Measurements from ENCODE around the gene CD81.

CD81 gene

GRCh38 chr11:2388431-2389376 lies 11.6 kb downstream of the CD81 start:
- no peak for ATAC-seq
- Mint-ChIP-seq H3K9me3 (no peaks in the 10 kb centered on the region), H3K4me3 (peak overlapping the region; percentile 36), H3K4me1 (peaks cover 70% of the 10 kb centered on the region), H3K36me3 (peaks cover 51% of the 10 kb centered on the region), H3K27ac (peak overlapping the region; percentile 91)
- DNase-seq (ENCODE audit: low spot score in 2 of 2), result no peak

- H3K36me3 Mint-ChIP-seq, result peaks cover 49% of the 10 kb centered on the region
- peaks cover 62% of the 10 kb centered on the region for H3K4me1 Mint-ChIP-seq
- no peak for ATAC-seq
- no peaks in the 10 kb centered on the region for H3K9me3 Mint-ChIP-seq
- H3K27ac Mint-ChIP-seq, result peak overlapping the region; percentile 91
- no peak for DNase-seq (ENCODE audit: low spot score in 2 of 2)
- H3K4me3 Mint-ChIP-seq, result peak overlapping the region; percentile 36
Observed at GRCh38 chr11:2389377-2390026, 12.4 kb downstream of the CD81 start.

GRCh38 chr11:2390091-2390724 lies 13.1 kb downstream of the CD81 start:
- ATAC-seq (no peak), DNase-seq (ENCODE audit: low spot score in 2 of 2) (no peak)
- H3K27ac Mint-ChIP-seq, result peak overlapping the region; percentile 91
- no peaks in the 10 kb centered on the region for H3K9me3 Mint-ChIP-seq
- peaks cover 42% of the 10 kb centered on the region for H3K36me3 Mint-ChIP-seq
- H3K4me3 Mint-ChIP-seq, result peak overlapping the region; percentile 36
- H3K4me1 Mint-ChIP-seq, result peaks cover 55% of the 10 kb centered on the region

GRCh38 chr11:2390725-2391151 lies 13.6 kb downstream of the CD81 start:
- Mint-ChIP-seq H3K4me3 (no peak overlapping the region), H3K27ac (peak overlapping the region; percentile 91), H3K4me1 (peaks cover 50% of the 10 kb centered on the region), H3K9me3 (no peaks in the 10 kb centered on the region), H3K36me3 (peaks cover 37% of the 10 kb centered on the region)
- DNase-seq (ENCODE audit: low spot score in 2 of 2) (no peak), ATAC-seq (no peak)

- no peak overlapping the region for H3K27ac Mint-ChIP-seq
- H3K9me3 Mint-ChIP-seq, result no peaks in the 10 kb centered on the region
- H3K36me3 Mint-ChIP-seq, result peaks cover 41% of the 10 kb centered on the region
- no peak for DNase-seq (ENCODE audit: low spot score in 2 of 2)
- no peak for ATAC-seq
- H3K4me1 Mint-ChIP-seq, result peaks cover 43% of the 10 kb centered on the region
- no peak overlapping the region for H3K4me3 Mint-ChIP-seq
Observed at GRCh38 chr11:2391181-2391975, 14.3 kb downstream of the CD81 start.

GRCh38 chr11:2392241-2392959 lies 15.3 kb downstream of the CD81 start:
- Mint-ChIP-seq H3K27ac (no peak overlapping the region), H3K9me3 (no peaks in the 10 kb centered on the region)

GRCh38 chr11:2393111-2393868 lies 16.2 kb downstream of the CD81 start:
- H3K36me3 Mint-ChIP-seq, result peaks cover 54% of the 10 kb centered on the region
- peaks cover 30% of the 10 kb centered on the region for H3K4me1 Mint-ChIP-seq
- H3K27ac Mint-ChIP-seq, result no peak overlapping the region
- H3K9me3 Mint-ChIP-seq, result no peaks in the 10 kb centered on the region
- H3K4me3 Mint-ChIP-seq, result no peak overlapping the region
- ATAC-seq (no peak), DNase-seq (ENCODE audit: low spot score in 2 of 2) (no peak)

More at GRCh38 chr11:2392241-2392959, 15.3 kb downstream of the CD81 start:
- DNase-seq (ENCODE audit: low spot score in 2 of 2), result no peak
- Mint-ChIP-seq H3K4me1 (peaks cover 33% of the 10 kb centered on the region), H3K36me3 (peaks cover 50% of the 10 kb centered on the region), H3K4me3 (no peak overlapping the region)
- ATAC-seq, result no peak

GRCh38 chr11:2393941-2394817 lies 17.1 kb downstream of the CD81 start:
- no peaks in the 10 kb centered on the region for H3K9me3 Mint-ChIP-seq
- ATAC-seq, result peak; percentile 31
- no peak for DNase-seq (ENCODE audit: low spot score in 2 of 2)
- H3K36me3 Mint-ChIP-seq, result peaks cover 51% of the 10 kb centered on the region
- peaks cover 25% of the 10 kb centered on the region for H3K4me1 Mint-ChIP-seq
- H3K27ac Mint-ChIP-seq, result peak overlapping the region; percentile 29
- H3K4me3 Mint-ChIP-seq, result no peak overlapping the region

GRCh38 chr11:2394818-2395105 lies 17.7 kb downstream of the CD81 start:
- Mint-ChIP-seq H3K9me3 (no peaks in the 10 kb centered on the region), H3K36me3 (peaks cover 51% of the 10 kb centered on the region), H3K27ac (peak overlapping the region; percentile 29), H3K4me3 (no peak overlapping the region), H3K4me1 (peaks cover 23% of the 10 kb centered on the region)
- ATAC-seq, result no peak
- DNase-seq (ENCODE audit: low spot score in 2 of 2), result no peak

GRCh38 chr11:2395211-2395730 lies 18.2 kb downstream of the CD81 start:
- no peak overlapping the region for H3K27ac Mint-ChIP-seq
- DNase-seq (ENCODE audit: low spot score in 2 of 2) (no peak), ATAC-seq (no peak)
- H3K9me3 Mint-ChIP-seq, result no peaks in the 10 kb centered on the region
- peaks cover 17% of the 10 kb centered on the region for H3K4me1 Mint-ChIP-seq
- H3K4me3 Mint-ChIP-seq, result no peak overlapping the region
- H3K36me3 Mint-ChIP-seq, result peaks cover 51% of the 10 kb centered on the region

- Mint-ChIP-seq H3K4me1 (peaks cover 13% of the 10 kb centered on the region), H3K4me3 (no peak overlapping the region), H3K27ac (no peak overlapping the region), H3K9me3 (no peaks in the 10 kb centered on the region), H3K36me3 (peaks cover 53% of the 10 kb centered on the region)
- no peak for ATAC-seq
- DNase-seq (ENCODE audit: low spot score in 2 of 2), result no peak
Observed at GRCh38 chr11:2395856-2396255, 18.7 kb downstream of the CD81 start.

GRCh38 chr11:2396471-2396870 lies 19.4 kb downstream of the CD81 start:
- H3K27ac Mint-ChIP-seq, result no peak overlapping the region
- no peak for DNase-seq (ENCODE audit: low spot score in 2 of 2)
- no peak for ATAC-seq
- H3K4me3 Mint-ChIP-seq, result no peak overlapping the region
- H3K9me3 Mint-ChIP-seq, result no peaks in the 10 kb centered on the region
- H3K4me1 Mint-ChIP-seq, result peaks cover 17% of the 10 kb centered on the region
- H3K36me3 Mint-ChIP-seq, result peaks cover 57% of the 10 kb centered on the region

GRCh38 chr11:2397005-2397404 lies 19.9 kb downstream of the CD81 start:
- peaks cover 17% of the 10 kb centered on the region for H3K4me1 Mint-ChIP-seq
- peaks cover 57% of the 10 kb centered on the region for H3K36me3 Mint-ChIP-seq
- ATAC-seq (no peak), DNase-seq (ENCODE audit: low spot score in 2 of 2) (no peak)
- H3K9me3 Mint-ChIP-seq, result no peaks in the 10 kb centered on the region
- H3K27ac Mint-ChIP-seq, result no peak overlapping the region
- no peak overlapping the region for H3K4me3 Mint-ChIP-seq

All from stimulated activated effector memory CD8-positive, alpha-beta T cell treated with anti-CD3 and anti-CD28 coated beads, Interleukin-12 subunit alpha, Interleukin-12 subunit beta, amount 100 ng/mL, for 72 hours (primary cell).